SK-N-MC (cell line): Measurements from ENCODE around the gene PHYH.

ENCODE experiments used
- EZH2 ChIP-seq: fragments of 200-600 bp; sonication (generic); IDR thresholded peaks from one replicate; pipeline ENCODE4 v1.6.1; 2017; ENCODE audit warnings: antibody characterized with exemption
- FOXP2 ChIP-seq: optimal IDR thresholded peaks from 2 replicates; pipeline ENCODE3; 2011; ENCODE audit warnings: mild to moderate bottlenecking, moderate library complexity; ENCODE audit not compliant: insufficient read depth; ENCODE audit errors: extremely low read length, control extremely low read depth
- POLR2AphosphoS5 ChIP-seq: IDR thresholded peaks from 2 replicates; pipeline ENCODE4 v1.6.1; 2012; ENCODE audit warnings: mild to moderate bottlenecking, low read depth, low read length, borderline replicate concordance

- TF ChIP-seq POLR2AphosphoS5 (no peak), EZH2 (no peak), FOXP2 (no peak)
Observed at GRCh38 chr10:13268310-13268709, 31.6 kb downstream of the PHYH start.
